PC-9 (cell line): ENCODE measurements around the gene MILR1.

Source experiments
- EZH2 ChIP-seq: fragments of 200-600 bp; sonication (generic); IDR thresholded peaks from 2 replicates; pipeline ENCODE4 v1.8.0; 2017; ENCODE audit warnings: antibody characterized with exemption, low read depth
- TF ChIP-seq, protein P1 (sequence below): fragments of 200-600 bp; sonication (generic); conservative IDR thresholded peaks from 2 replicates; pipeline ENCODE4 v1.6.1; 2017; ENCODE audit warnings: mixed run types, antibody characterized with exemption, mild to moderate bottlenecking, moderate library complexity

DNA sequence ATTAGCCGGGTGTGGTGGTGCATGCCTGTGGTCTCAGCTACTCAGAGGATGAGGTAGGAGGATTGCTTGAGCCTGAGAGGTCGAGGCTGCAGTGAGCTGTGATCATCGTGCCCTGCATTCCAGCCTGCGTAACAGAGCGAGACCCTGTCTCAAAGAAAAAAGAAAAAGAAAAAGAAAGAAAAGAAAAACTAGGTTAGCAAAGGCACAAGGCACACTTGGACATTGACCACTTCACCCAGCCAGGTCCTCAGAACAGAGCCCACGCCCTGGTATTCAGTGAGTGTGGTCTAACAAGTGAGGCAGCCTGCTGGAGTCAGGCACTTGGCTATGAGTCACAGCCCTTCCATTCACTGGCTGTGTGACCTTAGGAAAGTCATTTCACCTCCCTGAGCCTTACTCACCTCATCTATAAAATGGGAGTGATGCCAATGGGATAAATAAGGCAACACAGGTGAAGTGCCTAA is 10.4 kb downstream of the MILR1 start:
- TF ChIP-seq, protein P1, sequence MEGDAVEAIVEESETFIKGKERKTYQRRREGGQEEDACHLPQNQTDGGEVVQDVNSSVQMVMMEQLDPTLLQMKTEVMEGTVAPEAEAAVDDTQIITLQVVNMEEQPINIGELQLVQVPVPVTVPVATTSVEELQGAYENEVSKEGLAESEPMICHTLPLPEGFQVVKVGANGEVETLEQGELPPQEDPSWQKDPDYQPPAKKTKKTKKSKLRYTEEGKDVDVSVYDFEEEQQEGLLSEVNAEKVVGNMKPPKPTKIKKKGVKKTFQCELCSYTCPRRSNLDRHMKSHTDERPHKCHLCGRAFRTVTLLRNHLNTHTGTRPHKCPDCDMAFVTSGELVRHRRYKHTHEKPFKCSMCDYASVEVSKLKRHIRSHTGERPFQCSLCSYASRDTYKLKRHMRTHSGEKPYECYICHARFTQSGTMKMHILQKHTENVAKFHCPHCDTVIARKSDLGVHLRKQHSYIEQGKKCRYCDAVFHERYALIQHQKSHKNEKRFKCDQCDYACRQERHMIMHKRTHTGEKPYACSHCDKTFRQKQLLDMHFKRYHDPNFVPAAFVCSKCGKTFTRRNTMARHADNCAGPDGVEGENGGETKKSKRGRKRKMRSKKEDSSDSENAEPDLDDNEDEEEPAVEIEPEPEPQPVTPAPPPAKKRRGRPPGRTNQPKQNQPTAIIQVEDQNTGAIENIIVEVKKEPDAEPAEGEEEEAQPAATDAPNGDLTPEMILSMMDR: no peak
- no peak for TF ChIP-seq EZH2
